Suppressor macrophage treated with lipopolysaccharide for 4 hours (primary cell): ENCODE measurements around the gene SELENOS.

Experiments used
- DNase-seq: peaks from one replicate; pipeline ENCODE4 v3.0.0-alpha.2; 2020

The SELENOS gene

DNA sequence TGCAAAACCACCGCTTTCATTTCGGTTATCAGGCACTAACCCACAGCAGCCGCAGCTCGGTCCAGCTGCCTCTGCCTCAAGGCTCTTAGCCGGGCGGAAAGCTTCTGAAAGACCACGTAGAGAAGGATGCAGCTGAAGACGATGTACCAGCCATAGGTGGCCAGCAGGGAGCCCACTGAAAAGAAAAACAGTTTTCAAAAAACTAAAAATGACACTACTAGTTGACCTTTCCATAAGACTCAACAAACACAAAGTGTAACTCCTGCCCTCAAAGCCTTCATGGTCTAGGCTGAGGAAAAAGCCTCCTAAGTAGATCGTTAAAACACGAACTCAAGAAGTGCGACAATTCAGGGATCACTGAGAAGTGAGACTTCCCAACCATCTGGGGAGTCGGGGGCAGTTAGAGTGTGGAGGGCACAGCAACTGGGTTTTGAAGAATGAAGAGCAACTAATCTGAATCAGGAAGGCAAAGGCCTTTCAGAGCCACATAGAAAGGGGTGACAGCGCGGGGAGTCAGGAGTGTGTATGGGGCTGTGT lies 716 bp downstream of the SELENOS start:
- peak; percentile 23 for DNase-seq

DNA sequence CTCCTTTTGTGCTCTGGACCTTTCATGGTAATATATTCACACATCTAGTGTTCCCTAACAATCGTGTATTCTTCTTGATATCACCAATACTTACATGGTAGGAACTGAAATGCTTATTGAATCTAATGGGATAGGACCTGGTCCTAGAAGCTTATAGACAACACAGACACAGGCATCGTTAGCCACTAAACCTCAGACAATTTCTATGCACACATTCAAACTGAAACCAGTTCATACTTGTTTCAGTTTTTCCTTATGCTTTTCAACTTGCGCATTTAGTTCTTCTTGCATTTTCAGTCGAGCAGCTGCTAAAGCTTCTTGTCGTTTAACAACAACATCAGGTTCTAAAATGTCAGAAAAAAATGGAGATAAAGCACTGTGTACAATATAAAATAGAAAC lies 2.3 kb downstream of the SELENOS start:
- no peak for DNase-seq

DNA sequence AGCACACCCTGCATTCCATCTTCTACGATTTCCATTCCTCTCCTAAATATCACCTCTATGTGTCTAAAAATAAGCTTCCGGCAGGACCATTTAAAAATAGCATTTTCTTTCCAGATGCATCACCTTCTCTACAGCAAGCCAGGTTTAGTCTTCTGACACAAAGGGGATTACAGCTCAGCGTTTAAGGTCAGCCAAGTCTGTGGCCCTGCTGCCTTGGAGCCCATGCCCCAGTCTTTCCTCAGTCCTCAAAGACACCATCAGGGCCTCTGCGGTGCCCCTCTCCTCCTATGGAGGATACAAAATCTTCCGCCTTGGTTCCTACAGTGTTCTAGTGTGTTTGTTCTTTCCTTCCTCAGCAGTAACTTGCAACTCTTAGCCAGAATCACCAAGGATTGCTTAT lies 3.8 kb downstream of the SELENOS start:
- no peak for DNase-seq

DNA sequence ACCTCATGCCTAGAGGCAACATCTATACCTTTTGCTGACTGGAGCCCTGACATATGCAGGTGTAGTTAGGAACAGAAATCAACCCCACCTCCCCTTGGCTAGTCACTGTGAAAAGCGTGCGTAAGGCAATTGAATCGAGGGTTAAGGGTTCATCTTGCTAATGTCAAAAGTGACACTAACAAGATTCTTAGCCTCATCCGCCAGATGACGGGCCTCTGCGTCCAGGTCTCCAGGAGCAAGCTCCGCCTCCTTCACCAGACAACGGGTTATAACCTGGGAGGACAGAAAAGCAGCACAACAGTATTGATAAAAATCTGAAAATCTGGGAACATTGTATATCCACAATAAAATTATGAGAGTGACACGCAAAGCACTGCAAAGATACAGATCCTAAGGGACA lies 4.7 kb downstream of the SELENOS start:
- no peak for DNase-seq

DNA sequence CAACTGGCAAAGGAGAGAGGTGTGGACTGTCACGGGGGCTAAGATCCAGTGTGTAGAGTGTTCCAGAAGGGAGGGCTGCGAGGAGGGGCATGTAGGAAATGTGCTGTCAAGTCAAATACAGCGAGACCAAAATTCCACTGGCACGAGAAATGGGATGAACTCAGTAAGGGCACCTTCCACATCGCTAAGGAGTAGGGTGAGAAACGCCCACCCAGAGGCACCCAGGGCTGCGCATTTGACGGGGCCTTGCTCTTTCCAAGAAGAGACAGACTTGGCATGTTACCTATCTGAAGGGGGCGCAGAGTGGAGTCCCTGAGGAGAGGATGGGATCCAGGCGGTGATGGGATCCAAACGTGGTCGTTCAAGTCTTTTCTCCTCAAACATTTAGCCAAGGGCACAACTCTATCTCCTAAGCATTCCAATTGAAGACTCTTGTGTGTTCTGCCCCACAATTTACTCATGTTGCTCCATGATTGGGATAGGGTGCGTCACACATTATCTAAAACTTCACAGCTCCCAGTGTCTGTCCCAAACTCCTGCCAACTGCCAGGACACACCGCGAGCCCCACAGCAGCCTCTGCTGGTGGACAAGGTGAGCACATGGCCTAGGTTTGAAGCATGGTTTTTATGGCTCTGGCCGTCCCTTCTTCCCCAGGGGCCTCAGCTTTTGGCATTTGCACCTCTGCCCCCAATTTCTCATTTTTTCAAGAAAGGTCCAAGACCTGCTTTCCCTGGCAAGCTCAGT lies 7.6 kb downstream of the SELENOS start:
- DNase-seq = no peak

DNA sequence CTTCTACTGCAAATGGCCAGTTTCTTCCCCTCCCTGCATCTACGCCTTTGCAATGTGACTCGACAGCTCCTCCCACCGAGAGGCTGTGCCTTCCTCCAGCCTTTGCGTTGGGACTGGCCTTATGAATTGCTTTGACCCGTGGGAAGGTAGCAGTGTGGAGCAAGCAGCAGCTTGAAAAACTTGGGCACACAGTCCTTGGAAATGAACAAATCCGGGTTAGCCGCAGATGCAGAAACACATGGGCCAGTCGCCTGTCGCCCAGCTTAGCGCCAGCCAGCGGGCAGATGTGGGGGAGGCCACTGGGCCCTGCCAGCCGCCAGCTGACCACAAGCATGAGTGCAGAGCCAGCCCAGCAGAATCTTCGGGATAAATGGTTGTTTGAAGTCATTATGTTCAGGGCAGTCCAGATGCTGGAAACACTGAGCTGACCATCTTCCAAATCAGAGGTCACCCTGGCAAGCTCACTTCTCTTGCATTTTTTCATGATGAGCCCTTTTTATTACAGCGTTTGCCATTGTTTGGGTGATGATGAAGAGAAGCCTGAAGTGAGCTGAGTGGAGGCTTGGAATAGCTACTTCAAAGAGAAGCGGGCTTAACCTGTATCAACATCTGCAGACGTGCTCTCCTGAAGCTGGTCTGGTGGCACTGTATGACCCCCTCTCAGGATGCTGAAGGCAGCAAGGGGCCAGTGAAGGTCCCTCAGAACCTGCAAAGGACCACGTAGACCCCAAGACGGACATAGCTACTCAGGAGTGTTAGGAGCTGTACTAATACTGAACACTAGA lies 9.8 kb downstream of the SELENOS start:
- DNase-seq = no peak

DNA sequence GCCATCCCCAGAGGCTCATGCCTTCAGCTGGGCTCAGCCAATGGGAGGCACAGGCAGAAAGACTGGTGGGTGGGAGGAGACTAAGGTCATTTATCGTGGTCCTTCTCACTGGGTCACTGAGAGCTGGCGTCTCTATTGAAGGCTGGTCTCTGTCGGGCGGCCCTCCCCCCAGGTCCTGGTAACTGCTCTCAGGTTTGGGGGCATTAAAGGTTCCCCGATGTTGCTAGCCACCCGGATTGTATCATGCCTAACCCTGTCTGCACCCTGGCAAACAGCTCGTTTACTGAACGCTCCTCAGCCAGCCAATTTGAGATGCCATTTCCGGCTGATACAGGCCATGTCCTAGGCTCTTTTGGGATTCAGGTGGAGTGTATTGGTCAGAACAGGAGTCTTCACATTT lies 10.5 kb downstream of the SELENOS start:
- no peak for DNase-seq

DNA sequence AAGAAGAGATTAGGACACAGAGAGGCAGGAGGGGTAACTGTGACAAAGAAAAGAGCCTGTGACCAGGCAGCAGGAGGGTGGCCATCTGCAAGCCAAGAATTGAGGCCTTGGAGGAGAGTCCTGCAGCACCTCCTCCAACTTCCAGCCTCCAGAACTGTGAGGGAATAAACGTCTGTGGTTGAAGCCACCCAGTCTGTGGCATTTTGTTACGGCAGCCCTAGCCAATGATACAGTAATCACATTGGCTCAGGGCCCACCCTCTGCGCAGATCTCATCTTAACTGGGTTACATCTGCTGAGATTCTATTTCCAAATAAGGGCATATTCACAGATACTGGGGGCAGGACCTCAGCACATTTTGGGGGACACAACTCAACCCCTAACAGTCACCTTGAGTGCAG lies 11.3 kb downstream of the SELENOS start:
- no peak for DNase-seq

DNA sequence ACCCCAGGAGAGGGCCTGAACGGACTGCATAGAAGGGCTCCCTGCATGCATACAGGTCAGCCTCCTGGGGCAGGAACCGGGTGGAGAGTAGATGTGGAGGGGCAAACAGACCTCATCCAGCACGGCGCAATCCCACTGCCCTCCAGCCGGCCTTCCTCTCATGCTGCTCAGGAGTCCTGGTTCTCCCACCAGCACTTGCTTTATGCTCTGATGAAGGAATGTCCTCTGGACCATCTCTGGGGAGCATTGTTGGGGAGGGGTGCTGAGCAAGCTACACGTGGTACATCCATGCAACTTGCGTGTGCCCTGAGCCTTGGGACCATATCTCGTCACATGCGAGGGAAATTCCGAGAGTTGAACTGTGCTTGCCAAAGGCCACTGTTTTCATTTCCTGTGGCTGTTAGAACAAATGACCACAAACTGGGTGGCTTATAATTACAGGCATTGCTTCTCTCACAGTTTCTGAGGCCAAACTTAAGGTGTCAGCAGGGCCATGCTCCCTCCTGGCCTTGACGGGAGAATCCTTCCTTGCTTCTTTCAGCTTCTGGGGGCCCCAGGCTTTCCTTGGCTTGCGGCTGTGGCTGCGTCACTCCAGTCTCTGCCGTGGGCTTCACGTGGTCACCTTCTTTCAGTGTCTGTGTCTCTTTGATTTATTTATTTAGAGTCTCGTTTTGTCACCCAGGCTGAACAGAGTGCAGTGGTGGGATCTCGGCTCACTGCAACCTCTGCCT lies 12.2 kb downstream of the SELENOS start:
- DNase-seq = no peak

DNA sequence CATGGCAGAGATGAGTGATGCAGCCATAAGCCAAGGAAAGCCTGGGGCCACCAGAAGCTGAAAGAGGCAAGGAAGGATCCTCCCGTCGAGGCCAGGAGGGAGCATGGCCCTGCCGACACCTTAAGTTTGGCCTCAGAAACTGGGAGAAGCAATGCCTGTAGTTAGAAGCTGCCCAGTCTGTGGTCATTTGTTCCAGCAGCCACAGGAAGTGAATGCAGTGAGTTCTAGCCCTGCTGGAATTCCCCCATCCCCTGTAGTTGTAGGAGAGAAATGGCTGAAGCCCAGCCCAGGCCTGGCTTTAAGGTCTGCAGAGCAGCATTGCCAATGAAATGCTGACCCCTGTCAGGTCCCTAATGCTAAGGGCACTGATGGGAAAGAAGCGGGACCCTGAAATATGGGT lies 13.3 kb downstream of the SELENOS start:
- DNase-seq = no peak

DNA sequence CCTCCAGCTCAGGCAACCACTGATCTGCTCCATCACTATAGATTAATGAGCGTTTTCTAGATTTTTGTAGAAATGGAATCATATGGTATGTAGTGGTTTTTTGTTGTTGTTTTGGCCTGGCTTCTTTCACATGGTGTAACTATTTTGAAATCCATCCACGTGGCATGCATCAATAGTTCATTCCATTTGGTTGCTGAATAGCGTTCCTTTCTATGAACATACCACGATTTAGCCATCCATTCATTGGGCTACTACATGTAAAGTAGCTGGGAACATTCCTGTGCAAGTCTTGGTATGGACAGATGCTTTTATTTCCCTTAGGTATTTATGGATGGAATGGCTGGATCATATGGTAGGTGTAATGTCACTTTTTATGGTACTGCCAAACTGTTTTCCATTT lies 14.7 kb downstream of the SELENOS start:
- no peak for DNase-seq

DNA sequence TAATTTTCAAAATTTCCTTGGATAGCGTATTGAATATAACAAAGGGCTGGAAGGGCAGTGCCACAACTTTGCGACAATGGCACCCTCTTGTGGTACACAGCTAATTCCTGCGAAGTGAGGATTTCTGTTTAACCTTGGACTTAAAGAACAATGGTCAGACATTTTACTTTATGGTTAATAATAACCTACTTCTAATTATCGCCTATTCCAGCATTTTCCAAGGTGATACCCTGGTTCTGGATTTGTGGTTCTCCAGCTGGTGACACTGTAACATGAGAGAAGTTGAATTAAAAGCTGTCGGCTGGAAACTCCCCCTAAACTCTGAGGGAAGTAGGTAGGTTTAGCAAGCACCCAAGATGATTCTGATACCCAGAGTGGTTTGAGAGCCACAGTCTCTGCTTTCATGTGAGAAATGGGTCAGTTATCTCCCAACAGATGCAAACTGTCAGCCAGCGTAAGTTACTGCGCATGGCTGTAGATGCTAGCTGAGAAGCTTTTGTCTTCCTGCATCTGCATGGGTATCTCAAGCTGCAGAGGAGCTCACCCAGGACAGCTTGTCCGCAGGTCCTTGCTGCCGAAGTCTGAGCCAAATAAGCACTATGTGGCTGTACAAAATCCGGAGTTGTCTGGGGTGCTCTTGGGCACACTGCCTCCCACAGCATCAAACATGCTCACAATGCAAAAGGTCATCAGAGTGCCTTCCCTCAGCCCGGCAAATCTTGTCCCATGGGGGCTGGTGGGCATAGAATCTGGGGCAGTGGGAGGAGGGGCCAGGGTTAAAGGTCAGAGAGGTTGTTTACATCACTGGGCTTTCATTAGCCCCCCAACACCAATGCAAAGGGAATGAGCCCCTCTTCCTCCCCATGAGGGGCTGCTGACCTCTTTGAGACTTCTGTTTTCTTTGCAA lies 18.8 kb downstream of the SELENOS start:
- peak; percentile 83 for DNase-seq

DNA sequence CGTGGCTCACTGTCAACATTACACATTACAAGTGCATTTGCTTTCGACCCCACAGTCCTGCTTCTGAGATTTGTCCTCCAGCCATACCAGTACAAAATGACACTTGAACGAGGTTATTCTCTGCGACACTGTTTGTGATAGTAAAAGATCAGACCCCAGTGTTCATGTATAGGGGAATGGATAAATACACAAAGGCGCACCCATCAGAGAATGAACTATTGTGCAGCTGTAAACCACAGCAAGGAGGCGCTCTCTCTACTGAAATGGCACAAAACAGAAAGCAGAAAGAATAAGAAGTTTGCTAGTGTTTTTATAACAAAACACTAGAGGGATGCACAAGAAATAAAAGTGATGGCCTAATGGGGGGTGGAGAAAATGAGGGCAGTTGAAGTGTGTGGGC lies 20.5 kb downstream of the SELENOS start:
- peak; percentile 37 for DNase-seq

DNA sequence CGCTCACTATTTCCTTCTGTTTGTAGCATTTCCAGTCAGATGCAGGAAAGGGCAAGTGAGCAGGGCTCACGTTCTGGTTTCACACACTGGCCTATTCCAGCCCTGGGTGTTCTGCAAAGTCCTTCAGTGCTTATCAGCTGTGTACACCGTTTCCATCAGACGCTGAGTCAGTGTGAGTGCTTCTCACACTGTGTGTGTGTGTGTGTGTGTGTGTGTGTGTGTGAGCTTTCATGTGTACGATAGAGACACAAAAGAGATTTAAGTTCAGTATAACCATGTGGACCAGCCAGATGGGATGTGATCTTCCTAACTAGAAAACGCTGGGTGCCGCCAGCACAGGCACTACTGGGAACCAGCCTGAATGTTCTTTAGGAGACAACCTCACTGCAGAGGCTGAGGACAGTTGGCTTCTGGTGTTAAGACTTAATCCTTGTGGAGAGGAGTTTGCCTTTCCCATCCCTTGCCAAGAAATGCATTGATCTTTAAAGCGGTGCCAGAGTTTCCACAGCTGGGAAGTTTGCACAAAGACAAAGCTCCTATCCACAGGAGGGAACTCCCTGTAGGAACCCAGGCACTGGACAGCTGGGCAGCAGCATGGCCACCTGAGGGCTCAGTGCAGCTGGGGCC lies 21.6 kb downstream of the SELENOS start:
- peak; percentile 28 for DNase-seq

DNA sequence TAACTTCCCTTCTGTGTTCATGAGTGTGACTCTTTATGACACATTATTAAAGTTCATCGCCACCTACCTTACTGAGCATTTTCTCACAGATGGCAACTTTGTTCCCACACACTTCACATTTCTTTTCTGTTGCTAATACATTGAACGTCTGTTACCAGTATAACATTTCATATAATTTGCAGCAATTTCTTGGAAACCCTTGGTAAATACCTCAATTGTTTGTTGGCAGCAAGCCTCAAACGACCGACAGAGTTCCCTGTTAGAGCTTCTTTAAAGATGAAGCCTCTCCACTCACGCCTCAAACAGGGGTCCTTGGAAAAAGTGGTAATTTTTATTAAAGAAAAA lies 22.3 kb downstream of the SELENOS start:
- peak; percentile 49 for DNase-seq

DNA sequence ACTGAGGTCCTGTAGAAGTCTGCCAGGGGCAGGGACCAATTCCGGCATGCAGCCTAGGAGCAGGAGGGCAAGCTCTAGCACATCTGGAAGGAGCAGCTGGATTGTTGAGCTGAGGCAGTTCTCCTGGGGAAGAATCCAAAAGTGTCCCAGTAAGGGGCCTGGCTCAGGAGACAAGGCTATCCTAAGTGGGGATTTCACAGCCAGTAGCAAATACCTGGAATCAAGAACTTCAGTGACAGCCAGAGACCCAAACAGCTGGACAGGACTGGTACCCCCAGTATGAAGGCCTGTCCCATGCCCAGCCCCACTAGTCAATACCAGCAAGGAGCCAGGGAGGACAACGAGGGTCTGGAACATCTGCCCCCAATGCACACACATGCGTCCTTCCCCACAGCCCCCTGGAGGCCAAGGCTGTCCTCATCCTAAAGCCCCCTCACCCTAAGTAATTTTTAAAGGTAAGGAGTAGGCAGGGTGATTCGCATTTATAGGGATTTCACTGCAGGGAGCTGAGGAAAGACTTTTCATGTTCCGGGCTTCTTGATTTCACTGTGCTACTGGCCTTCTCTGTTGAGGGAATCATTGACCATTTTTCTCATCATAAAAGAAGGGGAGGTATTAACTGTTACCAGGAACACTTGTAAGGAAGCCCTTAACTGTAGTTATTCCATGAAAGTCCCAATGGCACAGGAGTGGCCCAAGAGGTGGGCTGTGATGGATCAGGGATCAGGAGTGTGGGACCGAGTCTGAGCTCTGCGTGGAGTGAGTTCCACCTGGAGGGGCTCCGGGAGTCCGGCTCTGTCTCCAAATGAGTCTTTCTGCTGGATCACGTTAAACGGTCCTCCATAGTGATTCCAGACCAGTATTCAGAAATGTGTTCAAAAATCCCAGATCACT lies 22.9 kb downstream of the SELENOS start:
- DNase-seq = no peak

DNA sequence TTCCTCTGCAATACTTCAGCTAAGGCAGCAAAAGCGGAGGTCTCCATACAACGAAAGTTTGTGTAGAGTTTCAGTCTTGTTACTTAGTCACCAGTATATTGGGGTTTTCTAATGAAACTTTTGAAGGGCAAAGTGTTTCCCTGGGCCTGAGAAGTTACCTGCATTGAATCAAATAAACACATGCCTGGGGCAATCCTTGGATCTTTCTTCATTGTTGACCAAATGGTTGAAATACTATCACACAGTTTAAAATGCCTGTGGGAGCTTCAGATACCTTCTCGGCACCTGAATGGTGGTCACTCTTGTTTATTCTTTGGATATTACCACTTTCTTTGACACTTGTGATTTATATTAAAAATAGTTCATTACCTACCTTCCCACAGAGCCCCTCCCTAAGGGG lies 24.4 kb downstream of the SELENOS start:
- no peak for DNase-seq

DNA sequence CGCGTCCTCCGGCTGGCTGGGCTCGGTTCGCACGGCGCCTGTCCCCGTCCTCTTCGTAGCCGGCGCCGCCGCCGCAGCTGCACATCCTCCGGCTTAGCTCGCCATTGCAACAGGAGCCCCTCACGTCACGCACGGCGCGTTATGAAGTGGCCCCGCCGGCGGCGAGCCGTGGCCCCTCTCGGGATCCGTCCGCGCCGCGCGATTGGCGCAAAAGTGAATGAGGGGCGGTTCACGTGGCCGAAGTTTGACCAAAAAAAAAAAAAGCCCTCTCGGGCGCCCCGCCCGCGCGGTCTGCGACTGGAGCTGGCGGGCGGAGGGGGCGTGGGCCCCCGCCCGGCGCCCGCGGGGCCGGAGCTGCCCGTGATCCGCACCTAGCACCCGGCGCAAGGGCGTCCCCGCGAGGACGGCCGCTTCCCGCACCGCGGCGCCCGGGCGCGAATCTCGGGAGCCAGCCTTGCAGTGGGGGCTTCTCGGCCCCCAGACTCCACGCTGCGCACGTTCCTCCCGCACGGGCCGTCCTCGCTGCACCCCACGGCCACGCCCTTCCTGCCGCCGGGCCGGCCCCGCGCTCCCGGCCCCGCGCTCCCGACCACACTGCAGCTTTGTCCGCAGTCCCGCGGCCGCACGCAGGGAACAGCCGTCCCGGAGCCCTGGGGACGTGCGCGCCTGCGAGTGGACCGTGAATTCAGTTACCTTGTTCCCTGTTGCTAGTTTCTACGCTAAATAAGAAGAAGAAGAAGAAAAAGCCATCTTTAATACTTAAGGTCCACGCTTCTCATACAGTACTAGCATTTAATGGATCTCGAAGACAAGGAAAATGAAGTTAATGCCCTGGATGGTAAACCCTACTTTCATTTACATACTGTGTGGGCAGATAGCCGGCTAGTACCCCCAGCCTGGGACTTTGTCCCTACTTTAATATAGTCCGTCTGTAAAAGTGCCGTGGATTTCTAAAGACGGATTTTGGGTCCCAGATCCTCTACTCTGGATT lies 25.2 kb downstream of the SELENOS start, which contains the start of gene CHSY1:
Gene CHSY1, minus strand, starts transcription at position 219 of the 991 bp plus-strand sequence. CDS start 592 bp downstream, outside the sequence.
- DNase-seq = peak; percentile 98
